GM11168 (cell line): ENCODE measurements around the gene DCLK3.

ENCODE experiments used
- in situ Hi-C: fragments of 300-500 bp; cut with MboI; formaldehyde crosslinking; loops from one replicate; pipeline ENCODE4 v1.12.0; 2022; ENCODE audit warnings: low sequenced_read_pairs; ENCODE audit not compliant: unreplicated experiment

The DCLK3 gene

DNA sequence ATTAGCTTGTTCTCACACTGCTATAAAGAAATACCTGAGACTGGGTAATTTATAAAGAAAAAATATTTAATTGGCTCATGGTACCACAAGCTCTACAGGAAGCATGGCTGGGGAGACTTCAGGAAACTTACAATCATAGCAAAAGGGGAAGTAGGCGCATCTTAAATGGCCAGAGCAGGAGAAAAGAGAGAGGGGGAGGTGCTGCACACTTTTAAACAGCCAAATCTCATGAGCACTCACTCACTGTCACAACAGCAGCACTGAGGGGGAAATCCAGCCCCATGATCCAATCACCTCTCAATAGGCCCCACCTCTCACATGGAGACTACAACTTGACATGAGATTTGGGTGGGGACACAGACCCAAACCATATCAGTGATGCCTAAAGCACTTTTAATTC is 82.5 kb downstream of the DCLK3 start:
- in situ Hi-C loops = no loop called here

DNA sequence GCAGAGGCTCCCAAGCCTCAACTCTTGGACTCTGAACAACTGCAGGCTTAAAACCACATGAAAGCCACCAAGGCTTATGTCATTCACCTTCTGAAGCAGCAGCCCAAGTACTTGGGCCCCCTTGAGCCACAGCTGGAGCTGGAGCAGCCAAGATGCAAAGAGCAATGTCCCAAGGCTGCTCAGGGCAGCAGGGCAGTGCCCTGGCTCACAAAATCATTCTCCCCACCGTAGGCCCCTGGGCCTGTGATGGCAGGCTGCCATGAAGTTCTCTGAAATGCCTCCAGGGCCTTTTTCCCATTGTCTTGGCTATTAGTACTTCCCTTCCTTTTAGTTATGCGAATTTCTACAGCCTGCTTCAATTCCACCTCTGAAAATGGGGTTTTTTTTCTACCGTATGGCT is 83.4 kb downstream of the DCLK3 start:
- in situ Hi-C loops = no loop called here

DNA sequence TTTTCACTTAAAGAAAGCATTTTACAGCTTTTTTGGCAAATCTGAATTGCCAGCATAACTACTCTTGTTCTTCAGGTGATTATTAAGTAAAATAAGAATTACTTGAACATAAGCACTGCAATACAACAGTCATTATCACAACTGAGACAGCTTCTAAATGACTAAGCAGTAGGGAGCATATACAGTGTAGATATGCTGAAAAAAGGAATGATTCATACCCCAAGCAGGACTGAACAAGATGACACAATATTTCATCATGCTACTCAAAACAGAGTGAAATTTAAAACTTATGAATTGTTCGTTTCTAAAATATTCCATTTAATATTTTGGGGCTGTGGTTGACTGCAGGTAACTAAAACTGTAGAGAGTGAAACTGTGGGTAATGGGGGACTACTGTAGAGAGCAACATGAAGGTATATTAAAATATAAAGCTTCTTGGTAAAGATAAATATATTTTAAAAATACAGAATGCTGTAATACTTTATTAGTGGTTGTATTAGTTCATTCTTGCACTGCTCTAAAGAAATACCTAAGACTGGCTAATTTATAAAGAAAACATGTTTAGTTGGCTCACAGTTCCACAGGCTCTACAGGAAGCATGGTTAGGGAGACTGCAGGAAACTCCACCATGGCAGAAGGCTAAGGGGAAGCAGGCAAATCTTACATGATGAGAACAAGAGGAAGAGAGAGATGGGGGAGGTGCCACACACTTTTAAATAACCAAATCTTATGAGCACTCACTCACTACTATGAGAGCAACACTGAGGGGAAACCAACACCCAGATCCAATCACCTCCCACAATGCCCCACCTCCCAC is 84.8 kb downstream of the DCLK3 start:
- in situ Hi-C loops = no loop called here

DNA sequence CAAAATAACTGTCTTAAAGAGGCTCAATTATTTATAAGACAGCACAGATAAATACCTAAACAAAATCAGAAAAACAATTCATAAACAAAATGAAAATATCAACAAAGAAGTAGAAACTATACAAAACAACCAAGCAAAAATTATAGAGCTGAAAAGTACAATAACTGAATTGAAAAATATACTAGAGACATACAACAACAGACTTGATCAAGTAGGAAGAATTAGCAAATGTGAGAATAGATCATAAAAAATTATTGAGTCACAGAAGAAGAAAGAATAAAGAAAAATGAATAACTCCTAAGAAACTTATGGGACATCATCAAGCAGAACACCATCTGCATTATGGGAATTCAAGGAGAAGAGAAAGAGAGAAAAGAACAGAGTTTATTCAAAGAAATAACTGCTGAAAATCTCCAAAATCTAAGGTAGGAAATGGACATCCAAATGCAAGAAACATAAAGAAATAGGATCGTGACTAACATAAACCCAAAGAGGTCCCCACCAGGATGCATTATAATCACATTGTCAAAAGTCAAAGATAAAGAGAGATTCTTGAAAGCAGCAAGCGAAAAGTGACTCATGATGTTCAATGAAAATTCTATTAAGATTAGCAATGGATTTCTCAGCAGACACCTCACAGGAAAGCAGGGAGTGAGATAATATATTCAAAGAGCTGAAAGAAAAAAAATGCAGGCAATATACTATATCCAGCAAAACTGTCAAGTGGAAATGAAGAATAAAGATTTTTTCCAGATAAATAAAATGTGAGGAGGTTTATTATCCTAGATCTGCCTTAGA is 85.9 kb downstream of the DCLK3 start:
- in situ Hi-C loops = no loop called here

DNA sequence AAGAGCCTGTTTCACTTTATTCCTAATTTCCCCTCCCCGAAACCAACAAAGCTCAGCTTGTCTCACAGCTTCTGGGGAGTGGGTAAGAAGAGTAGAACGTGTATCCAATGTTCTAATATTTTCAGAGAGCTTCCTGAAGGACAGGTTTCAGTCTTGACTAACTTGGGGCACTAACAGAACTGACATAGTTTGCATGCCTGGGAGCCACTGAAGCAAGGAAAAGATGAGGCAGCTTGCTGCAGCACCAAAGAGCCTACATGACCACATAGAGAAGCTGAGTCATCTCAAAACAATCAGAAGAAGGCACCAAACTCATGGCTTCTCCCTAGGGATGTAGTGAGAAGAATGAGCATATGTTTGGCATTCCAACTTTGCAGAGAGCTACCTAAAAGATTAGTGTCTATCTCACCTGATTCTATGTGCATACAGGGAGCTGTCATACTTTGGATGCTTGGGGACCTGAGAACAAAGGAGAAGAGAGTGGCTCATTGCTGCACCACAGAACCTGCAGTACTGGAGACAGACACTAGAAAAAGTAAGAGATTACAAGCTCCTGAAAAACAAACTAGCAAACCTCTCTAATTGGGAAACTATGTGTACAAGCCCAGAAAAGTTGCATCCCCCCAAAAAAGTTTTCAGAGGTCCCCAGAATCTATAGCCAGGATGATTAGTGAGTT is 86.9 kb downstream of the DCLK3 start:
- in situ Hi-C loops = no loop called here

DNA sequence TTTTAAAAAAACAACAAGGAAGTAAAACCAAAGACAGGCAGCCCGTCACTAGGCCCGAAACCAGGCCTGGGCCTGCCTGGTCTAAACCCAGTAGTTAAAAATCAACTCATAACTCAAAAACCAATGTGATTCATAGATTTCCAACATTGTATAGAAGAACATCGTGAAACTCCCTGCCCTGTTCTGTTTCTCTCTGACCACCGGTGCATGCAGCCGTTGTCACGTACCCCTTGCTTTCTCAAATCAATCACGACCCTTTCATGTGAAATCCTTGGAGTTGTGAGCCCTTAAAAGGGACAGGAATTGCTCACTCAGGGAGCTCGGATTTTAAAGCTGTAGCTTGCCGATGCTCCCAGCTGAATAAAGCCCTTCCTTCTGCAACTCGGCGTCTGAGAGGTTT is 89.5 kb downstream of the DCLK3 start:
- in situ Hi-C loops = no loop called here

DNA sequence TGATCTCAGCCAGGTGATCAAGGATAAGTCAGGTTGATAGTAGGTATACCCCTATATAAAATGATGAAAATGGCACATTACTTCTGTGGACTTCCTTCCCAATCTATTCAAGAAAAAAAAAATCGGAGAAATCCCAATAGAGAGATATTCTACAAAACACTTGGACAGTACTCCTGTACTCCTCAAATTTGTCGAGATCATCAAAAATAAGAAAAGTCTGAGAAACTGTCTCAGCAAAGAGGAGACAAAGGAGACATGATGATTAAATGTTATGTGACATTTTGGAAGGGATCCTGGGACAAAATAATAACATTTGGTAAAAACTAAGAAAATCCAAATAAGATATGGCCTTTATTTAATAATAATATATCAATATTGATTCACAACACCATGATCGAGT is 94.6 kb downstream of the DCLK3 start:
- in situ Hi-C loops = no loop called here

DNA sequence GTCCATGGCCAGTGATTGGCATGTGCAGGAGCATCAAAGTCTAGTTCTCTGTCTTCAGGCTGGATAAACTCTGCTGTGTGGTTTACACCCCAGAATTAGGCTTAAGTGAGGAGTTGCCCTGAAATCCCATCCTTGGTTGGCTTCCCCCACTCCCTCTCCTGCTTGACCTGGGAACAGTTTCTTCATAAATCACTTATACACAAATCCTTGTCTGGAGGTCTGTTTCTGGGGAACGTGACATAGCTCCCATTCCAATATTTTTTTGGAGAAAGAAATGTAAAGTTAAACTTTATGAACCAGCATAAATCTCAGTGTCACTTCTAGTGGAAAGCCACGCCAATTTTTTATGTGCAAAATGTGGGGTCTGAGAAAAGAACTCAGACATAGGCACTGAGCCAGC is 98.2 kb downstream of the DCLK3 start:
- in situ Hi-C loops = no loop called here

DNA sequence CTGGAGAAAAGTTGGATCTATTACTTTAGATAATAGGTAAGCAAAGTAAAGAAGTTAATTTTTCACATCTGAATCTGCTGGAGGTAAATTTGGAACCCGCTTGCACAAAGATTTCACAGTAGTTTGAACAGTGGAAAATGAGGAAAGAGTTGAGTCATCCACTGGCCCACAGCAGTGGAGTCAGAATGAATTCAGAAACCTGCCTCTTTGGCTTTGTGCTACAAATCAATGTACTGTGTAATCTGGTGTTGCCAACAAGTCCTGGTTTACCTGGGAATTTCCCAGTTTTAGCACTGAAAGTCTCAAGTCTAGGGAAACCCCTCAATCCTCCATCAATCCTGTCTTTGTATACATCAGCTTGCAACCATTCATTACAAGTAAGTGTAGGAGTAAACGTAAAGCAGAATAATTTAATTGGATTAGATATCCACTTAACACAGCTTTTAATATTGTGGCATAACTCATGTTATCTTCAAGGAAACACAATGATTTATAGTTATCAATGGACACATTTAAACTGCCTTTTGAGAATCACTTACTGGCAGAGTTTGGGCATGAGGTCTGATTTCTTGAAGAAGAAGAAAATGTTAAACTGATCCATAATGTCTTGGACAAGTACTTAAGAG is 100.6 kb downstream of the DCLK3 start:
- in situ Hi-C loops = no loop called here

DNA sequence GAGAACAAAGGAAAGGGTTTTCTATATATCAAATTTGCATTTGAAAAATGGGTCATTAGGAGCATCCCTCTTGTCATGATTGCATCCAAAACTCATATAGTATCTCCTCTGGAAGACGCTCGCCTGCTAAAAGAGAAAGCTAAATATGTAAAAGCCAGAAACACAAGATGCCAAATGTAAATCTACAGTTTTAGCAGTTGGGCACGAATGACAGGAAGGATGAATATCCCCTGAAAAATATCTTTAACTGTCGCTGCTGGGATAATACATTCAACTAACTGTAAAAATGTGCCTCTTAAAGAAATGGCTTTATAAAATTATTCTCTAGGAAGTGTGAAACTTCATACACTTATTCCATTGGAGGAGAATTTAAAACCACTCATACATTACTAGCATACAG is 101.7 kb downstream of the DCLK3 start:
- in situ Hi-C loops = no loop called here
